Esophagus (tissue), 2 donors: Measurements from ENCODE around the gene HPSE2. TPM values are rescaled to one million over a fixed set of nuclear protein-coding genes. Genes with fewer than 3 reads are reported as not detected.

ENCODE experiments used
- H3K27ac ChIP-seq, 2 donors: one replicate each; pipeline ENCODE4 v1.5.1; 2013; ENCODE audit warnings: low read depth in 2 of 2, mild to moderate bottlenecking in 2 of 2, inconsistent platforms in 1 of 2, low read length in 1 of 2, moderate library complexity in 1 of 2
- H3K27me3 ChIP-seq, 2 donors: one replicate each; pipeline ENCODE4 v1.6.1; 2013; ENCODE audit warnings: low read length in 2 of 2, control low read depth in 1 of 2, mild to moderate bottlenecking in 1 of 2; ENCODE audit not compliant: insufficient read depth in 2 of 2, control insufficient read depth in 1 of 2
- H3K36me3 ChIP-seq, 2 donors: one replicate each; pipeline ENCODE4 v1.6.1; 2013; ENCODE audit warnings: low read length in 1 of 2; ENCODE audit not compliant: control insufficient read depth in 2 of 2, insufficient read depth in 2 of 2
- H3K4me1 ChIP-seq, 2 donors: one replicate each; pipeline ENCODE4 v1.6.1; 2013; ENCODE audit warnings: low read length in 1 of 2; ENCODE audit not compliant: control insufficient read depth in 2 of 2, insufficient read depth in 2 of 2
- H3K4me3 ChIP-seq, 2 donors: one replicate each; pipeline ENCODE4 v1.5.1; 2013; ENCODE audit warnings: low read length in 2 of 2, mild to moderate bottlenecking in 2 of 2, low read depth in 1 of 2, moderate library complexity in 1 of 2
- H3K9me3 ChIP-seq, 2 donors: one replicate each; pipeline ENCODE4 v1.6.1; 2013; ENCODE audit warnings: mild to moderate bottlenecking in 2 of 2, low read depth in 1 of 2, low read length in 1 of 2, moderate library complexity in 1 of 2; ENCODE audit not compliant: control insufficient read depth in 2 of 2, insufficient read depth in 1 of 2
- WGBS, 2 donors: extraction: QIAGEN DNeasy Blood & Tissue Kit; methylation state at CpG; one replicate each; pipeline ENCODE4 v1.1.7; 2013; 5-methylcytosine and 5-hydroxymethylcytosine counted together
- polyA plus RNA-seq, 2 donors: library from polyadenylated mRNA; stranded (reverse); fragments of 200-250 nt; gene quantifications; one replicate each; pipeline ENCODE4 v1.2.3, GENCODE V29; 2013
- donor health status: healthy with polysubstance abuse.
- donor health status: Bipolar disorder and iron deficiency.

HPSE2 gene
- polyA plus RNA-seq, 2 donors, result 2.1 to 3.5 TPM

GRCh38 chr10:98852686-98853085 lies 383.0 kb downstream of the HPSE2 start:
- WGBS, 2 donors, result 45 to 72% methylated on average over 1 of the region's 1 CpG
- Histone ChIP-seq H3K4me3 (no peak overlapping the region), H3K27ac (no peak overlapping the region), H3K36me3 (no peaks in the 10 kb centered on the region), H3K9me3 (no peaks in the 10 kb centered on the region), H3K27me3 (no peaks in the 10 kb centered on the region), H3K4me1 (no peaks in the 10 kb centered on the region)

GRCh38 chr10:98848361-98848760 lies 387.3 kb downstream of the HPSE2 start:
- Histone ChIP-seq H3K36me3 (no peaks in the 10 kb centered on the region), H3K4me1 (no peaks in the 10 kb centered on the region), H3K27me3 (no peaks in the 10 kb centered on the region), H3K4me3 (no peak overlapping the region), H3K9me3 (no peaks in the 10 kb centered on the region), H3K27ac (no peak overlapping the region)
- WGBS, 2 donors, result 86 to 90% methylated on average over 2 of the region's 2 CpGs

DNA sequence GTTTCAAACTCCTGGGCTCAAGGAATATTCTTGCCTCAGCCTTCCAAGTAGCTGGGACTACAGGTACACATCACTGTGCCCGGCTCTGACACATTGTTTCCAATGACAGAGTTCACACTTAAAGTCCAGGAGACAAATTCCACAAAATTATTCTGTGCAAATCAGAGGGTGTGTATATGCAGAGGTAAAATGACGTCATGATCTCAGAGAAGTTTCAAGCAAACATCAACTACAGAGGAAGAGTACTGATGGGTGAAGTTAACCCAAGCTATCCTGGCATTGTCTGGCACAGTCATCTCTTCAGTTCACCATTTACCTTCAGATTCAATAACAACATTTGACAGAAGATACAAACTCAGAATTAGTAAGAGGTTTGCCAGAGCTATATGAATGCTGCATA lies 388.9 kb downstream of the HPSE2 start:
- Histone ChIP-seq H3K27me3 (no peaks in the 10 kb centered on the region), H3K4me3 (no peak overlapping the region), H3K9me3 (no peaks in the 10 kb centered on the region), H3K4me1 (no peaks in the 10 kb centered on the region), H3K27ac (no peak overlapping the region), H3K36me3 (no peaks in the 10 kb centered on the region)
- WGBS, 2 donors, result 69 to 71% methylated on average over 2 of the region's 2 CpGs

GRCh38 chr10:98833542-98833941 lies 402.1 kb downstream of the HPSE2 start:
- H3K9me3 ChIP-seq, result no peaks in the 10 kb centered on the region
- WGBS, 2 donors, result 66 to 76% methylated on average over 1 of the region's 1 CpG
- H3K27me3 ChIP-seq, result no peaks in the 10 kb centered on the region
- no peak overlapping the region for H3K27ac ChIP-seq
- H3K4me1 ChIP-seq, result no peaks in the 10 kb centered on the region
- H3K36me3 ChIP-seq, result no peaks in the 10 kb centered on the region
- H3K4me3 ChIP-seq, result no peak overlapping the region

- H3K36me3 ChIP-seq, result no peaks in the 10 kb centered on the region
- WGBS, 2 donors, result 59 to 69% methylated on average over 2 of the region's 2 CpGs
- no peaks in the 10 kb centered on the region for H3K9me3 ChIP-seq
- H3K4me3 ChIP-seq, result no peak overlapping the region
- no peaks in the 10 kb centered on the region for H3K4me1 ChIP-seq
- no peak overlapping the region for H3K27ac ChIP-seq
- no peaks in the 10 kb centered on the region for H3K27me3 ChIP-seq
Observed at GRCh38 chr10:98832738-98833137, 402.9 kb downstream of the HPSE2 start.

DNA sequence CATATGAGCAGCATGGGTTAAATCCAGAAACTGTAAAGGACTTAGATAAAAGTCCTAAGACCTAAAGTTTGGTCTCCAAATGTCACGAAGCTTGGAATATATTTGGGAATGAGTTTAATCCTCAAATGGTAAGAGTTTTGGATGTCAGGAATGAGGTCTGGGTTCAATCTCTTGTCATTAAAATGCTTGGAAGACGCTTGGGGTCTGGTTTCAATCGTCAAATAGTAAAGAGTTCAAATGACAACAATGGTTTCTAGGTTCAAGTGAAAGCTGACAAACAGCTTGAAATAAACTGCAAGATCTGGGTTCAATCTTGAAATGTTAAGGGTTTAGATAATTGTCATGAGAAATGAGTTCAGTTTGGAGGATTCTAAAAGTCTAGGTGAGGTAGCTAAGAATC lies 403.5 kb downstream of the HPSE2 start:
- WGBS, 2 donors, result 54 to 57% methylated on average over 3 of the region's 3 CpGs
- no peaks in the 10 kb centered on the region for H3K9me3 ChIP-seq
- H3K4me3 ChIP-seq, result no peak overlapping the region
- no peaks in the 10 kb centered on the region for H3K27me3 ChIP-seq
- H3K36me3 ChIP-seq, result no peaks in the 10 kb centered on the region
- H3K27ac ChIP-seq, result no peak overlapping the region
- H3K4me1 ChIP-seq, result no peaks in the 10 kb centered on the region

DNA sequence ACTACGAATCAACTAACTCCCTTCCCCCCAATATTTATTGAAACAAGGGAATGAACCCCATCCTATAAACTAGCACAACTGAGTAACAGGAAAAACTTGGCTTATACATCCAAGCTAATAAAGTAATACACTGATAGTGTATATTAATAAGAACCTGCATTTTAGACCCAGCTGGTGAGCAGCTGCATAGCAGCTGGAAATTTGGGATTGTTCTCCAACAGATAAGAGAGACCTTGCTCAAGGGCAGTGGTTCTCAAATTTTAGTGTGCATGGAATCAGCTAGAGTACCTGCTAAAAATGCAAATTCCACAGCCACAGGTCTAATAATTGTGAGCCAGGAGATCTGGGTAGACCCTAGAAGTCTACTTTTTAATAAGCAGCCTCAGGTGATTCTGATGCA lies 404.3 kb downstream of the HPSE2 start:
- no peaks in the 10 kb centered on the region for H3K27me3 ChIP-seq
- H3K4me1 ChIP-seq, result no peaks in the 10 kb centered on the region
- no peaks in the 10 kb centered on the region for H3K9me3 ChIP-seq
- no peak overlapping the region for H3K27ac ChIP-seq
- no peak overlapping the region for H3K4me3 ChIP-seq
- 73 to 77% methylated on average over 1 of the region's 1 CpG for WGBS, 2 donors
- H3K36me3 ChIP-seq, result no peaks in the 10 kb centered on the region

- no peaks in the 10 kb centered on the region for H3K9me3 ChIP-seq
- no peaks in the 10 kb centered on the region for H3K36me3 ChIP-seq
- no peak overlapping the region for H3K27ac ChIP-seq
- H3K4me3 ChIP-seq, result no peak overlapping the region
- no peaks in the 10 kb centered on the region for H3K4me1 ChIP-seq
- no peaks in the 10 kb centered on the region for H3K27me3 ChIP-seq
Observed at GRCh38 chr10:98825741-98826140, 409.9 kb downstream of the HPSE2 start.

- no peaks in the 10 kb centered on the region for H3K36me3 ChIP-seq
- no peaks in the 10 kb centered on the region for H3K9me3 ChIP-seq
- H3K27ac ChIP-seq, result no peak overlapping the region
- H3K4me3 ChIP-seq, result no peak overlapping the region
- no peaks in the 10 kb centered on the region for H3K4me1 ChIP-seq
- H3K27me3 ChIP-seq, result no peaks in the 10 kb centered on the region
- WGBS, 2 donors, result 86 to 87% methylated on average over 3 of the region's 3 CpGs
Observed at GRCh38 chr10:98817396-98817795, 418.3 kb downstream of the HPSE2 start.

GRCh38 chr10:98815039-98815885 lies 420.4 kb downstream of the HPSE2 start:
- no peaks in the 10 kb centered on the region for H3K36me3 ChIP-seq
- no peaks in the 10 kb centered on the region for H3K9me3 ChIP-seq
- H3K27me3 ChIP-seq, result no peaks in the 10 kb centered on the region
- no peak overlapping the region for H3K4me3 ChIP-seq
- no peaks in the 10 kb centered on the region for H3K4me1 ChIP-seq
- H3K27ac ChIP-seq, result no peak overlapping the region
- 47 to 51% methylated on average over 8 of the region's 8 CpGs for WGBS, 2 donors
